Pancreas (tissue), 10 donors: Measurements from ENCODE around the gene NINL. TPM values are rescaled to one million over a fixed set of nuclear protein-coding genes. Genes with fewer than 3 reads are reported as not detected.
"Not testable (repeated sequence)": the region's sequence is repeated elsewhere in the genome, so short reads cannot be mapped to it uniquely, and the experiment has no call there.

ENCODE experiments used
- ATAC-seq, 4 donors: fragments of 200-7000 bp; cut with Tn5 transposase; one replicate each; pipeline versions ENCODE4 v1.8.0 to v1.9.1; 2020; ENCODE audit warnings: mild to moderate bottlenecking in 4 of 4, moderate library complexity in 4 of 4
- DNase-seq, 6 donors: peaks; one replicate each; pipeline ENCODE4 v3.0.0-alpha.2; 2020
- FAIRE-seq: peaks from 2 replicates; lab custom pipeline; 2012; peaks lifted over from hg19 to GRCh38; lab: Jason Lieb, UNC
- H3K27ac ChIP-seq, 4 donors: fragments of 200-600 bp; sonication (generic); 1 replicate in 3 of 4; 2 replicates in 1 of 4; pipeline versions ENCODE4 v1.5.0 to v1.8.0; 2020
- H3K27me3 ChIP-seq, 4 donors: fragments of 200-600 bp; one replicate each; pipeline ENCODE4 v1.8.0; 2021
- H3K36me3 ChIP-seq, 3 donors: fragments of 200-600 bp; sonication (generic) in 1 of 3; one replicate each; pipeline versions ENCODE4 v1.5.0 to v1.8.0; 2020 to 2021
- H3K4me1 ChIP-seq, 3 donors: fragments of 200-600 bp; one replicate each; pipeline ENCODE4 v1.8.0; 2021
- H3K4me3 ChIP-seq, 4 donors: fragments of 200-600 bp; sonication (generic) in 2 of 4; one replicate each; pipeline versions ENCODE4 v1.5.0 to v1.8.0; 2020 to 2021
- H3K9me3 ChIP-seq, 4 donors: fragments of 200-600 bp; one replicate each; pipeline ENCODE4 v1.8.0; 2021
- CTCF ChIP-seq, 4 donors: fragments of 200-600 bp; sonication (generic) in 3 of 4; IDR thresholded peaks; one replicate each; pipeline versions ENCODE4 v1.5.0 to v1.8.0; 2021; ENCODE audit warnings: antibody characterized with exemption in 4 of 4
- WGBS, 2 donors: extraction: QIAGEN DNeasy Blood & Tissue Kit; methylation state at CpG; one replicate each; pipeline ENCODE4 v1.1.7; 2013; 5-methylcytosine and 5-hydroxymethylcytosine counted together
- intact Hi-C, 3 donors: fragments of 100-400 bp; cut with DNase I; formaldehyde crosslinking; loops; one replicate each; pipeline versions ENCODE4 v1.11.1 to v1.14.2; 2022
- polyA plus RNA-seq, 2 donors: library from polyadenylated mRNA; stranded (reverse); fragments of 200-250 nt; gene quantifications; one replicate each; pipeline ENCODE4 v1.2.3, GENCODE V29; 2013
- total RNA-seq, 6 donors: library from RNA; stranded (reverse); fragmentation: NEBNext Ultra II Directional in 4 of 6; extraction: Animal tissue kit (Norgen Biotek cat#: 25700) in 4 of 6; gene quantifications; one replicate each; pipeline versions ENCODE4 v1.2.1 to v1.2.4, GENCODE V29; 2021 to 2023
- donor health status: healthy with polysubstance abuse.
- donor health status: DM: no; HTN: no; CAD: no; lungs with moderate emphysema.
- donor health status: DM: no; HTN: no; CAD: no.
- donor health status: control.
- donor health status: control.
- donor health status: Bipolar disorder and iron deficiency.
- donor health status: DM: yes; HTN: yes; CAD: no.
- donor health status: DM: no; HTN: no; CAD: no.
- donor health status: DM: no; HTN: no; CAD: no.
- donor health status: DM: yes; HTN: yes; CAD: no.

Gene NINL
- total and polyA plus RNA-seq, 8 donors = 5.1 to 19.4 (median 6.5) TPM

- no peak for TF ChIP-seq CTCF (IDR thresholded peaks at IDR 0.05)
- no peak overlapping the region for H3K4me3 ChIP-seq
- 46 to 53% methylated on average over 8 of the region's 8 CpGs for WGBS, 2 donors
- FAIRE-seq = no peak
- no peaks in the 10 kb centered on the region for H3K9me3 ChIP-seq
- peaks cover 0 to 5% (median 0%) of the 10 kb centered on the region in 3 donors for H3K4me1 ChIP-seq
- peaks cover 0 to 10% (median 0%) of the 10 kb centered on the region in 3 donors for H3K36me3 ChIP-seq
- H3K27ac ChIP-seq = no peak overlapping the region
- intact Hi-C loops = loop anchor here in 1 of 3 donors (10.0 kb wide), 1 partner anchor 63 kb away; no protein-coding TSS in a partner anchor
- DNase-seq = no peak
- ATAC-seq = peak; percentile 41 to 62 (median 56)
- no peaks in the 10 kb centered on the region for H3K27me3 ChIP-seq
Observed at GRCh38 chr20:25507385-25508082, 77.8 kb downstream of the NINL start.

DNA sequence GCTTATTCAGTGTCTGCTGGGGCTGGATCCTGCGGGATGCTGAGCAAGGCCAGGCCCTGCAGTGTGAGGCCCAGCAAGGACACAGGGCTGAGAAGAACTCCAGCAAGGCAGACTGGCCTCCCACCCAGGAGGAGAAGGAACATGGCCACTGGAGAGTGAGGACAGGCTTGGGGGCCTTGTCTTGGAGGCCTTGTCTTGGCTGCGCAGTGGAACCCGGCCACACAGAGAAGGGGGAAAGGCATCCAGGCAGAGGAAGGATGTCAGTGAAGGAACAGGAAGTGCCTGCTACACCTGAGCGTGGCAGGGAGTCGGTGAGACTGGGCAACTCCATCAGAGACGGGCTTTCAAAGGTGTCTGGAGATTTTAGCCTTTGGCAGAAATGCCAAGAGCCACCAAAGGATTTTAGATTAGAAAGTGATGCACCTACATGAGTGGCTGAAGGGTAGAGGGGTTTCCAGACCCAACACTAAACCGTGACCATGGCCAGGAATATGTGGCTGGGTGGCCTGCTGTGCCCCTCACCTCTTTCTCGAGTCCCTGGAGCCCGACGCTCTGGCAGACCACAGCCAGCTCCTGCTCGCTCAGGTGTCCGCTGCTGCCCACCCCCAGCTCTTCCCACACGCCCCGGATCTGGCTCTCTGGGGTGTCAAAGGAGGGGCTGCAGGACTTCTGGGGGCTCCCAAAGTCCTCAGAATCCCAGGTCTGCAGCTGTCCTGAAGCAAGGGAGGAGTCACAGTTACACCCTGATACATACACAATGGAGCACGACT, 80.8 kb downstream of the NINL start:
- H3K4me3 ChIP-seq = no peak overlapping the region
- no peak for TF ChIP-seq CTCF (IDR thresholded peaks at IDR 0.05)
- ATAC-seq (no peak), DNase-seq (peak in 1 of 6 donors; percentile 24), FAIRE-seq (no peak)
- peaks cover 0 to 5% (median 0%) of the 10 kb centered on the region in 3 donors for H3K4me1 ChIP-seq
- WGBS, 2 donors = 94% methylated on average over 15 of the region's 15 CpGs
- no peak overlapping the region for H3K27ac ChIP-seq
- no peaks in the 10 kb centered on the region for H3K27me3 ChIP-seq
- intact Hi-C loops = loop anchor here in 1 of 3 donors (10.0 kb wide), 1 partner anchor 60 kb away; no protein-coding TSS in a partner anchor
- H3K9me3 ChIP-seq = no peaks in the 10 kb centered on the region
- H3K36me3 ChIP-seq = peaks cover 0 to 9% (median 0%) of the 10 kb centered on the region in 3 donors

- TF ChIP-seq CTCF (IDR thresholded peaks at IDR 0.05) = no peak
- no peaks in the 10 kb centered on the region for H3K27me3 ChIP-seq
- ATAC-seq = no peak
- H3K4me1 ChIP-seq = peaks cover 0 to 5% (median 0%) of the 10 kb centered on the region in 3 donors
- no peak for FAIRE-seq
- 92 to 94% methylated on average over 12 of the region's 12 CpGs for WGBS, 2 donors
- H3K27ac ChIP-seq = no peak overlapping the region
- no peak for DNase-seq
- no peaks in the 10 kb centered on the region for H3K9me3 ChIP-seq
- peaks cover 0 to 2% (median 0%) of the 10 kb centered on the region in 3 donors for H3K36me3 ChIP-seq
- intact Hi-C loops = loop anchor here in 1 of 3 donors (10.0 kb wide), 1 partner anchor 59 kb away; no protein-coding TSS in a partner anchor
- no peak overlapping the region for H3K4me3 ChIP-seq
Observed at GRCh38 chr20:25503936-25504335, 81.4 kb downstream of the NINL start.

GRCh38 chr20:25503051-25503639, 82.2 kb downstream of the NINL start:
- 76 to 88% methylated on average over 5 to 6 of the region's 6 CpGs for whole genome bisulfite sequencing, 2 donors
- intact Hi-C loops = loop anchor here in 1 of 3 donors (10.0 kb wide), 1 partner anchor 58 kb away; no protein-coding TSS in a partner anchor
- not testable (repeated sequence) for H3K4me3 ChIP-seq, H3K9me3 ChIP-seq, H3K4me1 ChIP-seq, H3K27ac ChIP-seq, ATAC-seq, FAIRE-seq, DNase-seq, H3K27me3 ChIP-seq, H3K36me3 ChIP-seq

- Histone ChIP-seq H3K4me1 (no peaks in the 10 kb centered on the region), H3K27ac (no peak overlapping the region), H3K9me3 (no peaks in the 10 kb centered on the region), H3K36me3 (no peaks in the 10 kb centered on the region), H3K4me3 (no peak overlapping the region), H3K27me3 (no peaks in the 10 kb centered on the region)
- intact Hi-C loops = loop anchor here in 1 of 3 donors (10.0 kb wide), 1 partner anchor 56 kb away; no protein-coding TSS in a partner anchor
- peak in 1 of 6 donors; percentile 46 for DNase-seq
- no peak for ATAC-seq
- 86 to 88% methylated on average over 13 of the region's 13 CpGs for WGBS, 2 donors
- FAIRE-seq = no peak
- no peak for TF ChIP-seq CTCF (IDR thresholded peaks at IDR 0.05)
Observed at GRCh38 chr20:25500880-25501351, 84.4 kb downstream of the NINL start.
